OCI-LY7 (cell line): ENCODE results near the gene XRCC4.

Experiments
- EZH2phosphoT487 ChIP-seq: fragments of 200-600 bp; sonication (generic); IDR thresholded peaks from 2 replicates; pipeline ENCODE4 v1.6.1; 2018; ENCODE audit warnings: low read depth, borderline replicate concordance, mild to moderate bottlenecking, mixed run types, antibody characterized with exemption, low read length, moderate library complexity, mixed read lengths
- TF ChIP-seq, protein P1 (sequence below): fragments of 200-600 bp; sonication (generic); conservative IDR thresholded peaks from 2 replicates; pipeline ENCODE4 v1.5.1; 2014; ENCODE audit warnings: mild to moderate bottlenecking, antibody characterized with exemption, low read length, moderate library complexity, mixed read lengths

DNA sequence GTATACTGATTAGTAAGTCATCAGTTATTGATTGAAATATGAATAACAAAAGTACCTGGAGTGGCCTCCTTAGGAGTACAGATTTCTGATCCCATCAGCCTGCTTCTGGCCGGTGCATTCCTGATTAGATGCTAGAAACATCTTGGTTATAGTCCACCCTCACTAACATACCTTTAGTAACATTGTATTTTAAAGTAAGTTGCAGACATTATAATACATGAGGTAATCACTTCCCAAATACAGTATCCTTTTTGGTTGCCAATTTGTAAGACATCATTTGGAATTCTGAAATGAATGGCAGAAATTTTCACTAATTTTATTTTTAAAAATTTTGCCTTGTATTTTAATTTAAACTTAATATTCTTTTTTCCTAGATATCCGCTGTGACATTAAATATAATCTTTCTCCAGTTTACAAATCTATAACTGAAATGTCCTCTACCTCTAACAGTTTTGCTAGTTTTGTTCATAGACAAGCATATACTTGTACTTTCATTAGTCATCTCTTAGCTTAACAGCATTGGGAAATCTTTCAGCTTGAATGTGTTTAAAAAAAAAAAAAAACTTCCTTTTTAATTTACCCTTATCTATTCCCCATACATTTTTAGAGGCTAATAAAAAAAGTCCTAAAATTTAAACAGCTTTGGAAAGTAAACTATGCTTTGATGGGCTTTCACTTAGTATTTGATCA is 178.9 kb downstream of the XRCC4 start:
- TF ChIP-seq, protein P1, sequence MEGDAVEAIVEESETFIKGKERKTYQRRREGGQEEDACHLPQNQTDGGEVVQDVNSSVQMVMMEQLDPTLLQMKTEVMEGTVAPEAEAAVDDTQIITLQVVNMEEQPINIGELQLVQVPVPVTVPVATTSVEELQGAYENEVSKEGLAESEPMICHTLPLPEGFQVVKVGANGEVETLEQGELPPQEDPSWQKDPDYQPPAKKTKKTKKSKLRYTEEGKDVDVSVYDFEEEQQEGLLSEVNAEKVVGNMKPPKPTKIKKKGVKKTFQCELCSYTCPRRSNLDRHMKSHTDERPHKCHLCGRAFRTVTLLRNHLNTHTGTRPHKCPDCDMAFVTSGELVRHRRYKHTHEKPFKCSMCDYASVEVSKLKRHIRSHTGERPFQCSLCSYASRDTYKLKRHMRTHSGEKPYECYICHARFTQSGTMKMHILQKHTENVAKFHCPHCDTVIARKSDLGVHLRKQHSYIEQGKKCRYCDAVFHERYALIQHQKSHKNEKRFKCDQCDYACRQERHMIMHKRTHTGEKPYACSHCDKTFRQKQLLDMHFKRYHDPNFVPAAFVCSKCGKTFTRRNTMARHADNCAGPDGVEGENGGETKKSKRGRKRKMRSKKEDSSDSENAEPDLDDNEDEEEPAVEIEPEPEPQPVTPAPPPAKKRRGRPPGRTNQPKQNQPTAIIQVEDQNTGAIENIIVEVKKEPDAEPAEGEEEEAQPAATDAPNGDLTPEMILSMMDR = no peak
- no peak for TF ChIP-seq EZH2phosphoT487
